GM21390 (cell line): ENCODE measurements around the gene C9orf78.
"Not testable (repeated sequence)": the region's sequence is repeated elsewhere in the genome, so short reads cannot be mapped to it uniquely, and the experiment has no call there.

Experiments used
- ATAC-seq: cut with Tn5 transposase; IDR thresholded peaks from one replicate; pipeline ENCODE4 v1.9.1; 2021; ENCODE audit not compliant: unreplicated experiment

The C9orf78 gene

DNA sequence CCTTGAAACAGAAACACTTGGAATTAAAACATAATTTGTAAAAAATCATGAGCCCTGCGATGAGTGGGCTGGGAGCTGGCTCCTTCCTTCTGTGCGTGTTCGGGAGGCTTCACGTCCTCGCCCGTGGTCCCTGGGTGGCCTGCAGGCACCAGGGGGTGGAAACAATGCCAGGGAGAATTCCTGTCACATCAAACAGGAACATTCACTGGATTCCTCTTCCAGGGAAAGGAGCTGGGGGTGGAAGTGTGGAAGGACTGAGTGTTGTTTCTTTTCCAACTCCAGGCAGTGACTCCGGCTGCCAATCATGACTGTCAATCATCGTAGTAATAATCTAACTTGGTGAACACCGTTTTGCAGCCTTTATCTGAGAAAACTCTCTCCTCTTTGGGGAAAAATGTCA lies 21.4 kb downstream of the C9orf78 start:
- no peak for ATAC-seq

DNA sequence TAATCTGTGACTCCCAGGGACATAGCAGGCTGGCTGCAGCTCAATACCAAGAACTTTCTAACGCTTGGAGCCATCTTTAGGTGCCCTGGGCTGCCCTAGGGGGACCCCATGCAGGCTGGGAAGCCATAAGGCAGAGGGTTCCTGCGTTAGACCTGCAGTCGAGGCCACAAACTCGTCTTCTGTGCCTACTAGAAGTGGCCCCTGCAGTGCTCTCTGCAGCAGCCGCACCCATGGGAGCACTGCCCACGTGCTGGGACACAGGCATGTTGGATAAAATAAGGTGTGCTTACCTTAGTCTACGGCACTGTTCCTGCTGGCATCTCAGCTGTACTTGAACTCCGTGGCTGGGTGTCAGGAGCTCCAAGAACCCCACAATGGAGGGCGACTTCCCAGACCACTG lies 22.7 kb downstream of the C9orf78 start:
- ATAC-seq: no peak

DNA sequence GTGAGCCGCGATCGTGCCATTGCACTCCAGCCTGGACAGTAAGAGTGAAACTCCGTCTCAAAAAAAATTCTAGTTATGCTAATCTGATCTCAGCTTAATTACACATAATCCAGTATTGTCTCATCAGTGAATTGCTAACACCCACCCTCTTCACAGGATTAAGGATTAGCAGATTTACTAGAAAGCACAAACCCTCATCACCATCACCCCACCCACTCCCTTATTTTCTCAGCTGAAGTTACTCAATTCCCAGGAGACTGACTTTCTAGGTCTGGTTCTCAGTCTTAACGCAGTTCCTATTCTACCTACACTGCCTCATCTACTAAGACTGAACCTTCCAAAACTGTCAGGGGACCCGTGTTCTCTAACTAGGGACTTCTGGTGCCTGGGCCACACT lies 23.1 kb downstream of the C9orf78 start:
- no peak for ATAC-seq

DNA sequence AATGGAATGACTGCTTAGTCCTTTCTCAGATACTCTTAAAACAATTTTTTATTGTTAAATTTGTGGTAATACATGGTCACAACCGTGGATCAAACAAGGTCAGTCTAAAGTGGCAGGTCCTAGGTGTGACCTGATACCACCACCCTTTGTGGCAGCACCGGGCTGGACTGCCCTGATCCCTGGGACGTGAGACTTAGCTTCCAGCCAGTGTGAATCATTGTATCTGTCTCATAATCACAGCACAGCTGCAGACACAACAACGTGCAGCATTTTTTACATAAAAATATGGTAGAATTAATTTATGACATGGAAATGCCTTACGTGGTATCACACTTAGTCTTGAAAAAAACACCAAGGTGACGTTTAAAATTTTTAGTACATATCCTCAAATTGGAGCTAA lies 24.3 kb downstream of the C9orf78 start:
- no peak for ATAC-seq

DNA sequence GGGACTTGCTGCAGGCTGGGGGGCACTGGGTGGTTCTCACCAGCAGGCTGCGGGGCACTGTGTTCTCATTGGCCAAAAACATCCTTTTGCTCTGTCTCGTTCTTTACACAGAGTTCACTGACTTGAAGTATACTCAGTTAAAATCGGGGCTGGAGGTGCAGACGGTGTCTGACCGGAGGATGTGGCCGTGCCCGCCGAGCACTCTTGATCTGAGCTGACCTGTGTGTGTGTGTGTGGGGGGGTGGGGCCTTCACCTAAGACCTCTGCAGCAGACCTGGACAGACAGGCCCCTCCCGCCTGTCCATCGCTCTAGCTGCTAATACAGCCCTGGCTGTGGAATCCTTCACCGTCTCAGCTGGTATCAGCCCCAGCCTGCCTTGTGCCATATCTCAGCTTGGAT lies 25.0 kb downstream of the C9orf78 start:
- no peak for ATAC-seq

DNA sequence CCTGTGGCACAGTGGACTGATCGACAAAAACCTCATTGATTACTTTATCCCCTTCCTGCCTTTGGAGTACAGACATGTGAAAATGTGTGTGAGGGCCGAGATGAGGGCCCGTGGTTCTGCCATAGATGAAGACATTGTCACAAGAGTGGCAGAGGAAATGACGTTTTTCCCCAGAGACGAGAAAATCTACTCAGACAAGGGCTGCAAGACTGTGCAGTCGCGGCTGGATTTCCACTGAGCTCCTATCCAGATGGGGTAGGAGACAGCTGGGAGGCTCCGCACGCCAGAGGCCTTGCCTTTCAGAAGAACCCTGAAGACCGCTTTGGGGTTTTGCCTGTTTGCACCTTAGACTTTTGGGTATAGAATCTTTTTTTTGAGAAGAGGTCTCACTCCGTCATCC lies 25.7 kb downstream of the C9orf78 start:
- no peak for ATAC-seq

DNA sequence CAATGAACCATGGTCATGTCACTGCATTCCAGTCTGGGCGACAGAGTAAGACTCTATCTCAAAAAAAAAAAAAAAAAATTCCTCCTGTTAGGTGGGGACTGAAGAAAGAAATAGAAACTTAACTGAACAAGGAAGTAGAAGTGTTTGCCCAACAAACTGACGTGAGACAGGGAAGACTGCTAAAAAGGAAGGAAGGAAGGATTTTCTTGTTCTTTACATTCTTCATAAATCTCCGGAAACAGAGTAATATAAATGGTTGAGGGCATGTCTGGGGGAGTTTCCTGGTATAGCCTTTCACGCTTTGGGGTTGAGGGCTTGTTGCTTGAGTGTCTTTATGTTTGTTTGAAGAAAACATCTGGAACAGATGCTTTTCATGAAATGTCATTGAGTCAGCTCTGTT lies 29.0 kb downstream of the C9orf78 start:
- no peak for ATAC-seq

DNA sequence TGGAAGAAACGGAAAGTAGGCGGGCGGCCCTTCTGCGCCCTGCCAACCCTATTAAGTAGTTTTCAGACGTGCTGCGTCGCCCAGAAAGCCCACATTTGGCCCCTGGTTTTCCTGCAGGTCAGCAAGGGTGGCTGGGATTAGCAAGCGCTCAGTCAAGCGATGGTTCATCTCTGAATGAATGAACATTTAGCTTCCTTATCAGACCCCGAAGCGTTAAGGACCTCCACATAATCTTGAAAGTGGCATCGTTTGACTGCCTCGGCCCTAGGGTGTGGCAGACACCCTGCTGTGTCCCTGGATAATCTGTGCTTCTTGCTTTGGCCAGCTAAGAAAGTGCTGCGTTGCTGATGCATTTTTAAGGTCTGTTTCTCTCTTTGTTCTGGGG lies 31.4 kb downstream of the C9orf78 start:
- peak; percentile 21 for ATAC-seq

DNA sequence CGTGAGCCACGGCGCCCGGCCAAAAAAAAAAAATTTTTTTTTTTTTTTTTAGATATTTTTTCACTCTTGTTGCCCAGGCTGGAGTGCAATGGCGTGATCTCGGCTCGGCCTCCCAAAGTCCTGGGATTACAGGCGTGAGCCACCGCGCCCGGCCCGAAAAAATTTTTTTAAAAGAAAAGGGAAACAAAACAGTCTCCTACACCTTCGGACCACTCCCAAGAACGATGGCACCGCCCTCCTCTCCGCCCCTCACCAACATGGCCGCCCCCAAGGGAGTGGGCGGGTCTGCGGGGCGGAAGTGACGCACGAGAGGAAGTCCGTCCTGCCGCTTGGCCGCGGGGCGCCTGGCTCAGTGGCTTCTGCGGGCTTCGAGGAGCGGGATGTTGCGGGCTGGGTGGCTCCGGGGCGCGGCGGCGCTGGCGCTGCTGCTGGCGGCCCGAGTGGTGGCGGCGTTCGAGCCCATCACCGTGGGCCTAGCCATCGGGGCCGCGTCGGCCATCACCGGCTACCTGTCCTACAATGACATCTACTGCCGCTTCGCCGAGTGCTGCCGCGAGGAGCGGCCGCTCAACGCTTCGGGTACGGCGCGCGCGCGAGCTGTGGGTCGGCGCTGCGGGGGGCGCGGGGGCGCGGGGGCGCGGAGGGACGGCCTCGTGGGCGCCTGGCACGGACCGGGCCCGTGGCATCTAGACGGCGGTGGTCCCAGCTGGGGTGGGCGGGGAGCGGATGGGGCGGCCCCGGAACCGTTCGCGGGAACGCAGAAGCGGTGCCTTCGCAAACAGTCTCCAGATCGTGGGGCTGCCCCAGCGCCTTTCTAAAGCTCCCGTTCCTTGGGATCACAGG lies 32.0 kb downstream of the C9orf78 start, which contains the start of gene TOR1B:
Gene TOR1B (plus strand): TSS at position 352 of the 843 bp plus-strand sequence. CDS start 29 bp downstream, at position 381.
- peak; percentile 86 for ATAC-seq

DNA sequence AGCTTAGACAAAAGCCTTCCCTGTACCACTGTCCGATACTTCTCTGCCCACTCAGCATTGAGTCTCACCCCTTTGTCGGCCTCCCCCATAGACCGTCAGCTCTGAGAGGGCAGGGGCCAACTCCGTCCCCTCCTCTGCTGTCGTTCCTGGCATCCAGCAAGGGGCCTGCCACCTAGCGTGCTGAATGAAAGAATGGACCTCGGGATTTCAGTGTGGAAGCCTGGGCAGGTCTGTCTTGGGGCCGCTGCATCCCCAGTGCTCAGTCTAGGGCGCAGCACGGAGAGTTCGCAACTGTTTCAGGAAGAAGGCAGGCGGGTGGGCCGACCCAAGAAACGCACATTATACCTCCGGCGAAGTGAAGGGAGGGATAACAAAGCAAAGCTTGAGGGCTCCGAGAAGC lies 33.6 kb downstream of the C9orf78 start:
- no peak for ATAC-seq

DNA sequence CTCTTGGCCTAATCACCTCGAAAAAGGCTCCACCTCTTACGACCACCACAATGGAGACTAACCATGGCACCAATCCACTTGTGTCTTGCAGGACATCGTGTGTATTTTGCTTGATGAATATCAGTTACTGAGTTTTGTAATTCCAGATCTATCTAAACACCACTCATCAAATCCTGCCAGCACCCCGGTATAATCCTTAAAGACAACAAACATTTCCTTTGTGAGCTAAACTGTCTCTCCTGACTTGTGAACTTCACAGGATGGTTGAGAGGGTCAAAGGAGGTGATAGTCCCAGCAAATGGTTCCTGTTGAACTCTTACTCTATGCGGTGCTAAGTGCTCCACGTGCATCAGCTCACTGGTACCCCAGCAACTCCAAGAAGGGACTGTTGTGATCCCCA lies 36.1 kb downstream of the C9orf78 start:
- ATAC-seq: no peak

DNA sequence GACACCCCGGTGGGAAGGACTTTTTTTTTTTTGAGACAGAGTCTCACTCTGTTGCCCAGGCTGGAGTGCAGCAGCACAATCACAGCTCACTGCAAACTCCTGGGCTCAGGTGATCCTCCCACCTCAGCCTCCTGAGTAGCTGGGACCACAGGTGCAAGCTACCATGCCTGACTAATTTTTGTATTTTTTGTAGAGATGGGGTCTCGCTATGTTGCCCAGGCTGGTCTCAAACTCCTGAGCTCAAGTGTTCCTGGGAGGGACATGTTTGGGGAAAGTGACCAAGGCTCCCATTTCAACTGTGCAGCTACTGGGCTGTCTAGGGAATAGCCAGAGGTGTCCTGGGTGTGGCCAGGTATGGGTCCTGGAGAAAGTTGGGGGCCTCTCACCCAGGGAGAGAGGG lies 39.0 kb downstream of the C9orf78 start:
- ATAC-seq: not testable (repeated sequence)

DNA sequence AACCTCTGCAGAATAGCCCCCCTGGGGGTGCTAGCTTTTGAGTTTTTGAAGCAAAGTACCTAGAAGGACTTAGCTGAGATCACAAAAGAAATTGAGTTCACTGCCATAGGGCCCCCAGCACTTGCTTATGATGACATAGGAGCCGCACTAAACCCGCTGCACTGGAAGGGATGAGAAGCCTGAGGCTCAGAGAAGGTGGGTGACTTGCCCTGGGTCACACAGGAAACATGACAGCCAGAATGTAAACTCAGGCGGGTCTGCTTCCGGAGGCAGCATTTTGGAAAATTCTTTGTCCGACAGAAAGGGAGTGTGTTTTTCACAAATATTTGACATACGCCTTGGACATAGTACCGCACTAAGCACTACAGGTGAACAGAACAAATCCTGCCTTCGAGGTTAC lies 40.5 kb downstream of the C9orf78 start:
- no peak for ATAC-seq

DNA sequence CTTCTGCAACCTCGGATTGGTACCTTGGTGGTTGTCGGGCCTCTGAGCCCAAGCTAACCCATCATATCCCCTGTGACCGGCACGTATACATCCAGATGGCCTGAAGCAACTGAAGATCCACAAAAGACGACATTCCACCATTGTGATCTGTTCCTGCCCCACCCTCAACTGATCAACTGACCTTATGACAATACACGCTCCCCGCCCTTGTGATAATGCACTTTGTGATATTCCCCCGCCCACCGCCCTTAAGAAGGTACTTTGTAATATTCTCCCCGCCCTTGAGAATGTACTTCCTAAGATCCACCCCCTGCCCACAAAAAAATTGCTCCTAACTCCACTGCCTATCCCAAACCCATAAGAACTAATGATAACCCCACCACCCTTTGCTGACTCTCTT lies 48.6 kb downstream of the C9orf78 start:
- ATAC-seq: no peak

DNA sequence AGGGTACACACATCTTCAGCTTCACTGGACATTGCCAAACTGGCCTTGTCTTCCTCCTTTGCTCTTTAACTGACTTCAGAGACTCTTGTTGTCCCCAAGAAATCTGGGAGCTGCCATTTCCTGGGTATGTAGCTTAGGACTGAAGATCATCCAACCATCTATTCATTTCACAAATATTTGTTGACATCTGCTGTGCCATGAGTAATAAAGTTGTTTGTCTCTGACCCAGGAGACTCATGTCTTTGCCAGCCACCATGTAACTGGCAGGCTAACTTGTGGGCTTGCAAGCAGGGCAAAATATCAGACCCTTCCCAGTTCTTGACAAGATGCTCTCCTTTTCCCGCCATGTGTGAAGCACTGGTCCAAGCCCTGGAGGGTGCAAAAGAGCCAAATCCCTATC lies 49.2 kb downstream of the C9orf78 start:
- ATAC-seq: no peak

DNA sequence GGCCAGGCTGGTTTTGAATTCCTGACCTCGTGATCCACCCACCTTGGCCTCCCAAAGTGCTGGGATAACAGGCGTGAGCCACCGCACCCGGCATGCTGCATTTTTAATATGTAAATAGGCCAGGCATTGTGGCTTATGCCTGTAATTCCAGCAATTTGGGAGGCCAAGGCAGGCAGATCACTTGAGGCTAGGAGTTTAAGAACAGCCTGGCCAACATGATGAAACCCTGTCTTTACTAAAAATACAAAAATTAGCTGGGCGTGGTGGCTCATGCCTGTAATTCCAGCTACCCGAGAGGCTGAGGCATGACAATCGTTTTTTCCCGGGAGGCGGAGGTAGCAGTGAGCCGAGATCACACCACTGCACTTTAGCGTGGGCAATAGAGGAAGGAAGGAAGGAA lies 50.1 kb downstream of the C9orf78 start:
- not testable (repeated sequence) for ATAC-seq

DNA sequence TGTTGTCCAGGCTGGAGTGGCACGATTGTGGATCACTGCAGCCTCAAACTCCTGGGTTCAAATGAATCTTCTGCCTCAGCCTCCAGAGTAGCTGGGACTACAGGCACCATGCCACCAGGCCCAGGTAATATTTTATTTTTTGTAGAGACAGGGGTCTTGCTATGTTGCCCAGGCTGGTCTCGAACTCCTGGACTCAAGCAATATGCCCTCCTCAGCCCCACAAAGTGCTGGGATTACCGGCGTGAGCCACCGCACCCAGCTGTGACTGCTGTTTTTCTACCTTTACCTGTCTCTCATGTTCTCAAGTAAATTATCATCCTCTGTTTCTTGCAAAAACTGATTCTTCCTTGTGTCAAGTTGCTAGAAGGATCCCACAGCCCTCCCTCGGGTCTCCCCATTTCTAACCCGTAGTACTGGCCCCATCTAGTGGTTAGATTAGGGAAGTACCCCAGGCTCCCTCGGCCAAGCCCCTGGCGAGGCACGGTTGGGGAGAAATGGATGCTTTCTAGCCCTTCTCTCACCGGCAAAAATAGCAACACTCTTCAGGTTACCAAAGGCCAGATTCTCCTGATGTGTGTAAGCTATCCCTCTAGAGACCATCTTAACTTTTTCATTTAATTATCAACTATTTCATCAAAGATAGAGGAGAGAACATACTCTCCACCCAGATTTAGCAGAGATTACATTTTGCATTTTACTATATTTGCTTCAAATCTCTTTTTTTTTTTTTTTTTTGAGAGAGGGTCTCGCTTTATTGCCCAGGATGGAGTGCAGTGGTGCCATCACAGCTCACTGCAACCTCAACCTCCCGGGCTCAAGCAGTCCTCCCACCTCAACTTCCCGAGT lies 51.3 kb downstream of the C9orf78 start:
- ATAC-seq: no peak

DNA sequence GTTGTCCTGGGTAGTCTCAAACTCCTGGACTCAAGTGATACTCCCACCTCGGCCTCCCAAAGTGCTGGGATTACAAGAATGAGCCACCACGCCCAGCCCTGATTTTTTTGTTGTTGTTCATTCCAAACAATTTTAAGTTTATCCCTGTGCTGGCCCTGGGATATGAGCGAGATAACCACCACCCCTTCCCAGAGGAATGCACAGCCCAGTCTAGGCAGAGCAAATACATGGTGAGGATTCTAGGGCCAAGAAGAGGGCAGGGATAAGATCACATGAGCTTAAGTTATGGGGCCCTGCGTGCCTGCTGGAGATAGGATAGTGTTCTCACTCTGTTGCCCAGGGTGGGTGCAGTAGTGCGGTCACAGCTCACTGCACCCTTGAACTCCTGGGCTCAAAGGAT lies 53.1 kb downstream of the C9orf78 start:
- no peak for ATAC-seq

DNA sequence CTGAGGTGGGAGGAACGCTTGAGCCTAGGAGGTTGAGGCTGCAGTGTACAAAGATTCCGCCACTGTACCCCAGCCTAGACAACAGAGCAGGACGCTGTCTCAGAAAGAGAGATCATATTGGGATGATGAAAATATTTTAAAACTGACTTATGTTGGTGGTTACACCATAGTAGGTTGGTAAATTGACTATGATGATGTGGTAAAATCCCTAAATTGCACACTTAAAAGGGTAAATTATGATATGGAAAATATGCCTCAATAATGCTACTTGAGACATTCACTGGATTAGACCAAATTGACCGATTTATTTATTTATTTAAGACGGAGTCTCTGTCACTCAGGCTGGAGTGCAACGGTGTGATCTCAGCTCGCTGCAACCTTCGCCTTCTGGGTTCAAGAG lies 53.9 kb downstream of the C9orf78 start:
- no peak for ATAC-seq

DNA sequence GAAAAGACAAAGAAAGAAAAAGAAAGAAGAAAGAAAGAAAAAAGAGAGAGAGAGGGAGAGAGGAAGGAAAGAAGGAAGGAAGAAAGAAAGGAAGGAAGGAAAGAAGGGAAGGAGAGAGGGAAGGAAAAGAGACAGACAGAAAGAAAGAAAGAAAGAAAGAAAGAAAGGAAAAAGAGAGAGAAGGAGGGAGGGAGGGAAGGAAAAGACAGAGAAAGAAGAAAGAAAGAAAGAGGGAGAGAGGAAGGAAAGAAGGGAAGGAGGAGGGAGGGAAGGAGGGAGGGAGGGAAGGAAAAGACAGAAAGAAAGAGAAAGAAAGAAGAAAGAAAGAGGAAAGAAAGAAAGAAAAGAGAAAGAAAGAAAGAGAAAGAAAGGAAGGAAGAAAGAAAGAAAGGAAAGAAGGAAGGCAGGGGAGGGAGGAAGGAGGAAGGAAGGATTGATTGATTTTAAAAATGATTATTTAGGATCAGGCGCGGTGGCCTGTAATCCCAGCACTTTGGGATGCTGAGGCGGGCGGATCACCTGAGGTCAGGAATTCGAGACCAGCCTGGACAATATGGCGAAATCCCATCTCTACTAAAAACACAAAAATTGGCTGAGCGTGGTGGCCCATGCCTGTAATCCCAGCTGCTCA lies 55.4 kb downstream of the C9orf78 start:
- no peak for ATAC-seq

DNA sequence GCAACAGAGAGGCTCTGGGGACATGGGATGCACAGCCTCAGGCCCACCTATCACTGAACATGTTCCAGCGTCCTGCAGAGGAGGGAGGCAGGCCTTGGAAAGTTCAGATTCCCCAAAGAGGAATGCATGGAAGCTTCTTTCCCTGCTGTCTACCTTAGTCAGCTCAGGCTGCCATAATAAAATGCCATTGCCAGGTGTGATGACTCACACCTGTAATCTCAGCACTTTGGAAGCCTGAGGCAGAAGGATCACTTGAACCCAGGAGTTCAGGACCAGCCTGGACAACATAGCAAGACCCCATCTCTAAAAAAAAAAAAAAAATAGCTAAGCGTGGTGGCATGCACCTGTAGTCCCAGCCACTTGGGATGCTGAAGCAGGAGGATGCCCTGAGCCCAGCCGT lies 56.6 kb downstream of the C9orf78 start:
- ATAC-seq: no peak

DNA sequence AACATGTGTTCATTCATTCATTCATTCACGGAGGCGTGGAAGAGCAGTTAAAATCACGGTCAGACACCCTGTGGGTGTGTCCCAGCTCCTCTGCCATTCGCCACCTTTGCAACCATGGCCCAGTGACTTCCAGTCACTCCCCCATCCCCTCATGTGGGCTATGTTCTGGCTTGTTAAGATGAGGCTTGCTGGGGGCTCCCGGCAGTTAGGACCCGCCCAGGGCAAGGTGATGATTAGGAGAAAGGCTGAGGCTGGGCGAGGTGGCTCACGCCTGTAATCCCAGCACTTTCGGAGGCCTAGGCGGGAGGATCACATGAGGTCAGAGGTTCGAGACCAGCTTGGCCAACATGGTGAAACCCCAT lies 57.3 kb downstream of the C9orf78 start:
- ATAC-seq: no peak
